SK-N-MC (cell line): ENCODE measurements around the gene PLXNA4.

Experiments used
- EZH2 ChIP-seq: fragments of 200-600 bp; sonication (generic); IDR thresholded peaks from one replicate; pipeline ENCODE4 v1.6.1; 2017; ENCODE audit warnings: antibody characterized with exemption
- FOXP2 ChIP-seq: optimal IDR thresholded peaks from 2 replicates; pipeline ENCODE3; 2011; ENCODE audit warnings: mild to moderate bottlenecking, moderate library complexity; ENCODE audit not compliant: insufficient read depth; ENCODE audit errors: extremely low read length, control extremely low read depth
- POLR2AphosphoS5 ChIP-seq: IDR thresholded peaks from 2 replicates; pipeline ENCODE4 v1.6.1; 2012; ENCODE audit warnings: mild to moderate bottlenecking, low read depth, low read length, borderline replicate concordance

GRCh38 chr7:132466367-132466766, 109.9 kb downstream of the PLXNA4 start:
- no peak for TF ChIP-seq POLR2AphosphoS5
- no peak for TF ChIP-seq EZH2
- no peak for TF ChIP-seq FOXP2
